OCI-LY1 (cell line): Measurements from ENCODE around the gene RAB11B.
A peak's percentile ranks its signal among the peaks of the same experiment; 100 is the strongest.

Source experiments
- H2AFZ ChIP-seq: fragments of 200-600 bp; sonication (generic), shearing (Covaris generic); 2 replicates; pipeline ENCODE4 v1.6.0; 2014; ENCODE audit warnings: antibody characterized with exemption, mild to moderate bottlenecking, low read length
- H3F3A ChIP-seq: fragments of 200-600 bp; sonication (generic), shearing (Covaris generic); 2 replicates; pipeline ENCODE4 v1.6.0; 2014; ENCODE audit warnings: mild to moderate bottlenecking, antibody characterized with exemption, low read length, moderate library complexity; ENCODE audit not compliant: insufficient read depth
- H3K27ac ChIP-seq: fragments of 200-600 bp; sonication (generic); 2 replicates; pipeline ENCODE4 v1.5.1; 2014; ENCODE audit warnings: low read length, mixed run types, mild to moderate bottlenecking, low read depth; ENCODE audit not compliant: poor library complexity, severe bottlenecking
- H3K27me3 ChIP-seq: fragments of 200-600 bp; sonication (generic); 2 replicates; pipeline ENCODE4 v1.6.0; 2014; ENCODE audit warnings: antibody characterized with exemption, mild to moderate bottlenecking, low read length, moderate library complexity; ENCODE audit not compliant: insufficient read depth
- H3K36me3 ChIP-seq: fragments of 200-600 bp; sonication (generic); 2 replicates; pipeline ENCODE4 v1.6.1; 2014; ENCODE audit warnings: mild to moderate bottlenecking, antibody characterized with exemption, low read length, moderate library complexity, mixed read lengths; ENCODE audit not compliant: insufficient read depth
- H3K4me1 ChIP-seq: fragments of 200-600 bp; sonication (generic); 2 replicates; pipeline ENCODE4 v1.5.1; 2014; ENCODE audit warnings: mild to moderate bottlenecking, low read length, moderate library complexity; ENCODE audit not compliant: insufficient read depth, severe bottlenecking
- H3K4me2 ChIP-seq: fragments of 200-600 bp; sonication (generic), shearing (Covaris generic); 2 replicates; pipeline ENCODE4 v1.6.1; 2014; ENCODE audit warnings: low read length
- H3K4me3 ChIP-seq: fragments of 200-600 bp; sonication (generic); 2 replicates; pipeline ENCODE4 v1.5.1; 2014; ENCODE audit warnings: low read length, low read depth, mild to moderate bottlenecking, mixed read lengths; ENCODE audit not compliant: poor library complexity, severe bottlenecking
- H3K79me2 ChIP-seq: fragments of 200-600 bp; shearing (Covaris generic); 2 replicates; pipeline ENCODE4 v1.6.1; 2016; ENCODE audit warnings: mixed run types, low read length, mixed read lengths; ENCODE audit not compliant: insufficient read depth
- H3K9ac ChIP-seq: fragments of 200-600 bp; sonication (generic), shearing (Covaris generic); 2 replicates; pipeline ENCODE4 v1.6.1; 2014; ENCODE audit warnings: mild to moderate bottlenecking, low read length, mixed read lengths
- H3K9me2 ChIP-seq: fragments of 200-600 bp; sonication (generic), shearing (Covaris generic); 2 replicates; pipeline ENCODE4 v1.6.1; 2014; ENCODE audit warnings: low read depth, mild to moderate bottlenecking, low read length, mixed read lengths
- H3K9me3 ChIP-seq: fragments of 200-600 bp; shearing (Covaris generic); 2 replicates; pipeline ENCODE4 v1.6.1; 2014; ENCODE audit warnings: low read length, mixed read lengths
- H4K20me1 ChIP-seq: fragments of 200-600 bp; sonication (generic), shearing (Covaris generic); 2 replicates; pipeline ENCODE4 v1.6.0; 2016; ENCODE audit warnings: mild to moderate bottlenecking, low read length; ENCODE audit not compliant: insufficient read depth
- EZH2 ChIP-seq: fragments of 200-600 bp; sonication (generic), shearing (Covaris generic); IDR thresholded peaks from 2 replicates; pipeline ENCODE4 v1.8.0; 2017; ENCODE audit warnings: borderline replicate concordance, mixed run types, mild to moderate bottlenecking, antibody characterized with exemption, low read length, moderate library complexity, mixed read lengths
- TF ChIP-seq, protein P1 (sequence below): fragments of 200-600 bp; sonication (generic), shearing (Covaris generic); IDR thresholded peaks from 2 replicates; pipeline ENCODE4 v1.5.1; 2017; ENCODE audit warnings: mild to moderate bottlenecking, antibody characterized with exemption, low read length, moderate library complexity, mixed read lengths

Gene RAB11B

DNA sequence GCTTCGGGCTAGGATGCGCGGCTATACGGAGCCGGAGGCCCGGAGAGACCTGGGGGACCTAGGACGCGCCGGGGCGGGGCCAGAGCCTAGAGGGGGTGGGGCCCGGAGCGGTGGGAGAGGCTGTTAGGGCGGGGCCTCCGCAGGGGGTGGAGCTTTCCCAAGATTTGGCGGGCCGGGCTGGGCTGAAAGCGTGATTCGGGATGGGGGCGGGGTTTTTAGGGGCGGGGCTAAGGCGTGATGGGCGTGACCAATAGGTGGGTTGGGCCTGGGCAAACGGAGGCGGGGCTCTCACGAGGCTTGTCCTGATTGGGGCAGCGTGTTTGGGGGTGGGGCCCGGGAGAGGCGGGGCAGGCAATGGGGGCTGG is 439 bp downstream of the RAB11B start:
- peak overlapping the region; percentile 95 for H3K9ac ChIP-seq
- peak overlapping the region; percentile 85 for H3K4me3 ChIP-seq
- TF ChIP-seq EZH2 = no peak
- TF ChIP-seq, protein P1, sequence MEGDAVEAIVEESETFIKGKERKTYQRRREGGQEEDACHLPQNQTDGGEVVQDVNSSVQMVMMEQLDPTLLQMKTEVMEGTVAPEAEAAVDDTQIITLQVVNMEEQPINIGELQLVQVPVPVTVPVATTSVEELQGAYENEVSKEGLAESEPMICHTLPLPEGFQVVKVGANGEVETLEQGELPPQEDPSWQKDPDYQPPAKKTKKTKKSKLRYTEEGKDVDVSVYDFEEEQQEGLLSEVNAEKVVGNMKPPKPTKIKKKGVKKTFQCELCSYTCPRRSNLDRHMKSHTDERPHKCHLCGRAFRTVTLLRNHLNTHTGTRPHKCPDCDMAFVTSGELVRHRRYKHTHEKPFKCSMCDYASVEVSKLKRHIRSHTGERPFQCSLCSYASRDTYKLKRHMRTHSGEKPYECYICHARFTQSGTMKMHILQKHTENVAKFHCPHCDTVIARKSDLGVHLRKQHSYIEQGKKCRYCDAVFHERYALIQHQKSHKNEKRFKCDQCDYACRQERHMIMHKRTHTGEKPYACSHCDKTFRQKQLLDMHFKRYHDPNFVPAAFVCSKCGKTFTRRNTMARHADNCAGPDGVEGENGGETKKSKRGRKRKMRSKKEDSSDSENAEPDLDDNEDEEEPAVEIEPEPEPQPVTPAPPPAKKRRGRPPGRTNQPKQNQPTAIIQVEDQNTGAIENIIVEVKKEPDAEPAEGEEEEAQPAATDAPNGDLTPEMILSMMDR = no peak
- no peaks in the 10 kb centered on the region for H4K20me1 ChIP-seq
- H3K9me3 ChIP-seq = no peaks in the 10 kb centered on the region
- no peak overlapping the region for H2AFZ ChIP-seq
- H3F3A ChIP-seq = 0 out of 2 replicates have a peak, but pooled peaks cover 3% of the 10 kb centered on the region
- peaks cover 27% of the 10 kb centered on the region for H3K4me1 ChIP-seq
- H3K4me2 ChIP-seq = peak overlapping the region; percentile 66
- H3K9me2 ChIP-seq = no peaks in the 10 kb centered on the region
- H3K79me2 ChIP-seq = 0 out of 2 replicates have a peak, but pooled peaks cover 3% of the 10 kb centered on the region
- peaks cover 3% of the 10 kb centered on the region; the same call in 1 of the 2 replicates for H3K36me3 ChIP-seq
- H3K27me3 ChIP-seq = no peaks in the 10 kb centered on the region
- H3K27ac ChIP-seq = peak overlapping the region; percentile 82

DNA sequence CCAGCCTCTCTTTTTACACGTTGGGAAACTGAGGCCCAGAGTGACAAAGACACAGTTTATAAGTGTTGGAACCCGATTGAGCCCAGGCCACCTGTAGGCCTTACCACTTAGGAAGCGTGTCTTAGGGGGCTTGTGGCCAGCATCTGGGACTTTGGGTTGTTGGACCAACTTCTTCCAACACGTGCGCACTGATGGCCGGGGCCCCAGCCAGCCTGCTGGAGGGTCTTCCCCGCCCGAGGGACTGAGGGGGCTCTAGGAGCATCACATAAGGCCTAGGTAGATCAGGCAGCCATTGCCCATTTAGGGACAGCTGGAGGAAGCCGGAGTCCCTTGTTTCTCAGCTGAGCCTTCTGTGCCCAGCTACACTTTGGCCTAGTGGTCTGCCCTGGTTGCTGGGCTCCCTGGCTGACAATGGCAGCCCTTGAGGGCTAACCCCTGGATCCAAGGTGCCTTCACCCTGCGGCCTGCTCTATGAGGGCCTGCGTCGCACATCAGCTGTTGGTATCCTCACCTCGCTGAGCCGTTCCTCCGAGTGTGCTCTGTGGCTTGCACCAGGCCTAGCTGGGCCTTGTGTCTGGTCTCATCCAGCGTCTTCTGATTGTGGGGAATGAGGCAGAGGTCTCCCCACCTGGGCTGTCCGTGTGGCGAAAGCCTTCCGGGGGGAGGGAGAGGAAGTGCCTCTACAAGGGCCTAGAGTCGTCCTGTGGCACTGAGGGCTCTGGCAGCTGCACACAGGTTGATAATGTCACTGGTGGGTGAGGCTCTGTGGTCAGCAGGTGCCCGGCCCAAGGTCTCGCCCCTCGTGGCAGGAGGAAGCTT is 1.2 kb downstream of the RAB11B start:
- H3K4me1 ChIP-seq = peaks cover 27% of the 10 kb centered on the region
- peak overlapping the region; percentile 66 for H3K4me2 ChIP-seq
- H3K9me3 ChIP-seq = no peaks in the 10 kb centered on the region
- peak overlapping the region; percentile 47 for H3K4me3 ChIP-seq
- no peak overlapping the region for H2AFZ ChIP-seq
- no peaks in the 10 kb centered on the region for H3K27me3 ChIP-seq
- TF ChIP-seq, protein P1 = no peak
- no peak for TF ChIP-seq EZH2
- H3K27ac ChIP-seq = peak overlapping the region; percentile 29
- peaks cover 3% of the 10 kb centered on the region; the same call in 1 of the 2 replicates for H3F3A ChIP-seq
- no peaks in the 10 kb centered on the region for H3K9me2 ChIP-seq
- H3K36me3 ChIP-seq = 0 out of 2 replicates have a peak, but pooled peaks cover 3% of the 10 kb centered on the region
- H4K20me1 ChIP-seq = no peaks in the 10 kb centered on the region
- peak overlapping the region; percentile 52; the same call in 1 of the 2 replicates for H3K9ac ChIP-seq
- 0 out of 2 replicates have a peak, but pooled peaks cover 3% of the 10 kb centered on the region for H3K79me2 ChIP-seq

DNA sequence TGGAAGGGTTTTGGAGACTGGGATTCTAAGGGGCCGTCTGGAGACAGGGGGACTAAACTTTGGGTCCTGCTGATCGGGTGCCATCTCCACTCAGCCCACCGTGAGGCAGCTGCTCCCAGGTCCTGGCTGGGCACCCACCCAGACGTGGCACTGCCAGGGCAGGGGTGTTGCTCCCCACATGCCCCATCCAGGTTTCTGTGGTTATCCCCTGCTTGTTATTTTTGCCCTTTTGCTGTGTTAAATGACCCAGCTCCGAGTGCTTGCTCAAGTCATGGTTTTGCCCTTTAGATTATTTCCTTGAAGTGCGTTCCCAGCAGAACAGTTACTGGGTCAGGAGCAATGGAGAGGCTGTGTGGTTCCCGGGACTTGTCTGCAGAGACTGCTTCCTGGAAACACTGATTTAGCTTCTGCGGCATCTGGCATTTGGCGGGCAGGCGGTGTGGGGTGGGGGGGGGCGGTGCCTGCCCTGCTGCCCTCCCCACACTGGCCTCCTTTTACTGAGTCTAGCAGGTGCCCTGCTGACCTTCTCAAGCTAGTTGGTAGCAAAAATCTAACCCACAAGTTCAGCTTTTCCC is 1.9 kb downstream of the RAB11B start:
- Histone ChIP-seq H4K20me1 (no peaks in the 10 kb centered on the region), H3F3A (peaks cover 3% of the 10 kb centered on the region; the same call in 1 of the 2 replicates), H3K36me3 (no peaks in the 10 kb centered on the region), H3K4me3 (peak overlapping the region; percentile 47), H3K27me3 (no peaks in the 10 kb centered on the region), H3K4me2 (peak overlapping the region; percentile 66), H3K4me1 (peaks cover 27% of the 10 kb centered on the region), H3K9me2 (no peaks in the 10 kb centered on the region), H3K9ac (peak overlapping the region; percentile 52; the same call in 1 of the 2 replicates), H2AFZ (no peak overlapping the region), H3K27ac (no peak overlapping the region), H3K79me2 (0 out of 2 replicates have a peak, but pooled peaks cover 3% of the 10 kb centered on the region), H3K9me3 (no peaks in the 10 kb centered on the region)
- TF ChIP-seq EZH2 = no peak
- TF ChIP-seq, protein P1 = no peak
